ENCODE measurements around the gene NEXN.

GRCh38 chr1:77859248-77859647 lies 29.2 kb upstream of the NEXN start:
- TF ChIP-seq POLR2A (IDR thresholded peaks at IDR 0.05) (no peak), CTCF (IDR thresholded peaks at IDR 0.05) (no peak)

All from prostate gland (tissue), 2 donors.